BJ (cell line): ENCODE results near the gene CLEC14A. TPM values are rescaled to one million over a fixed set of nuclear protein-coding genes. Genes with fewer than 3 reads are reported as not detected.

Source experiments
- CTCF ChIA-PET: fragments of 350-600 bp; formaldehyde crosslinking; extraction: SDS; loops from one replicate; lab custom pipeline; 2021; ENCODE audit warnings: antibody characterized with exemption, inconsistent platforms; lab: Yijun Ruan, JAX
- POLR2A ChIA-PET: fragments of 300-600 bp; sonication (Branson Sonifier 250); formaldehyde crosslinking; extraction: SDS; loops from one replicate; lab custom pipeline; 2021; ENCODE audit warnings: antibody characterized with exemption; lab: Charles Lee
- DNase-seq: peaks from one replicate; pipeline ENCODE4 v3.0.0-alpha.2; 2011; ENCODE audit warnings: low read depth
- H3K27me3 ChIP-seq: 2 replicates; pipeline ENCODE4 v1.6.0; 2011; ENCODE audit warnings: low read length; ENCODE audit not compliant: control insufficient read depth, insufficient read depth
- H3K36me3 ChIP-seq: 2 replicates; pipeline ENCODE4 v1.5.1; 2011; ENCODE audit warnings: low read length; ENCODE audit not compliant: control insufficient read depth, insufficient read depth
- H3K4me3 ChIP-seq: 2 replicates; pipeline ENCODE4 v1.5.1; 2011; ENCODE audit warnings: low read depth, mild to moderate bottlenecking, control low read depth, low read length
- CTCF ChIP-seq: IDR thresholded peaks from 2 replicates; pipeline ENCODE4 v1.5.1; 2011; ENCODE audit warnings: low read depth, mild to moderate bottlenecking, control low read depth, inconsistent platforms, low read length, moderate library complexity; ENCODE audit not compliant: insufficient read depth
- polyA plus RNA-seq: library from polyadenylated mRNA; depleted of rRNA; stranded (reverse); fragments of >200 nt; gene quantifications from 2 replicates; pipeline ENCODE4 v1.2.3, GENCODE V29; 2011

Gene CLEC14A
- polyA plus RNA-seq, 1 experiment, result 0.23 TPM

DNA sequence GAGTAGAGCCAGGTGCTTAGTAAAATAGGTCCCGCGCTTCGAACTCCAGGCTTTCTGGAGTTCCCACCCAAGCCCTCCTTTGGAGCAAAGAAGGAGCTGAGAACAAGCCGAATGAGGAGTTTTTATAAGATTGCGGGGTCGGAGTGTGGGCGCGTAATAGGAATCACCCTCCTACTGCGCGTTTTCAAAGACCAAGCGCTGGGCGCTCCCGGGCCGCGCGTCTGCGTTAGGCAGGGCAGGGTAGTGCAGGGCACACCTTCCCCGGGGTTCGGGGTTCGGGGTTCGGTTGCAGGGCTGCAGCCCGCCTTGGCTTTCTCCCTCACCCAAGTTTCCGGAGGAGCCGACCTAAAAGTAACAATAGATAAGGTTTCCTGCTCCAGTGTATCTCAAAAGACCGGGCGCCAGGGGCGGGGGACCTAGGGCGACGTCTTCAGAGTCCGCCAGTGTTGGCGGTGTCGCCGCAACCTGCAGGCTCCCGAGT lies 44.6 kb downstream of the CLEC14A start:
- no peaks in the 10 kb centered on the region; the same call in 1 of the 2 replicates for H3K36me3 ChIP-seq
- peak; percentile 1; the same call in 1 of the 2 replicates for TF ChIP-seq CTCF
- ChIA-PET CTCF (interaction anchor here (1.1 to 1.6 kb wide), 6 partner anchors 10 to 655 kb away, joined by 3 to 7 read pairs (median 4); no protein-coding TSS in a partner anchor), POLR2A (interaction anchor here (0.6 kb wide), 1 partner anchor 171 kb away, joined by 6 read pairs; no protein-coding TSS in a partner anchor)
- H3K27me3 ChIP-seq, result no peaks in the 10 kb centered on the region
- peak overlapping the region; percentile 85 for H3K4me3 ChIP-seq
- no peak for DNase-seq

DNA sequence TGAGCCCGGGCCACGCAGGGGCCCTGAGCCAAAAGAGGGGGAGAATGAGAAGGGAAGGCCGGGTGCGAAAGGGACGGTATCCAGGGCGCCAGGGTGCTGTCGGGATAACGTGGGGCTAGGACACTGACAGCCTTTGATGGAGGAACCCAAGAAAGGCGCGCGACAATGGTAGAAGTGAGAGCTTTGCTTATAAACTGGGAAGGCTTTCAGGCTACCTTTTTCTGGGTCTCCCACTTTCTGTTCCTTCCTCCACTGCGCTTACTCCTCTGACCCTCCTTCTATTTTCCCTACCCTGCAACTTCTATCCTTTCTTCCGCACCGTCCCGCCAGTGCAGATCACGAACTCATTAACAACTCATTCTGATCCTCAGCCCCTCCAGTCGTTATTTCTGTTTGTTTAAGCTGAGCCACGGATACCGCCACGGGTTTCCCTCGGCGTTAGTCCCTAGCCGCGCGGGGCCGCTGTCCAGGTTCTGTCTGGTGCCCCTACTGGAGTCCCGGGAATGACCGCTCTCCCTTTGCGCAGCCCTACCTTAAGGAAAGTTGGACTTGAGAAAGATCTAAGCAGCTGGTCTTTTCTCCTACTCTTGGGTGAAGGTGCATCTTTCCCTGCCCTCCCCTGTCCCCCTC lies 45.2 kb downstream of the CLEC14A start:
- CTCF ChIA-PET, result interaction anchor here (0.9 to 1.6 kb wide), 9 partner anchors 11 to 655 kb away, joined by 3 to 7 read pairs (median 4); no protein-coding TSS in a partner anchor
- Histone ChIP-seq H3K27me3 (no peaks in the 10 kb centered on the region), H3K36me3 (no peaks in the 10 kb centered on the region; the same call in 1 of the 2 replicates), H3K4me3 (peak overlapping the region; percentile 85)
- no peak for DNase-seq
- TF ChIP-seq CTCF, result peak; percentile 71
- POLR2A ChIA-PET, result interaction anchor here (0.6 kb wide), 1 partner anchor 172 kb away, joined by 6 read pairs; no protein-coding TSS in a partner anchor

DNA sequence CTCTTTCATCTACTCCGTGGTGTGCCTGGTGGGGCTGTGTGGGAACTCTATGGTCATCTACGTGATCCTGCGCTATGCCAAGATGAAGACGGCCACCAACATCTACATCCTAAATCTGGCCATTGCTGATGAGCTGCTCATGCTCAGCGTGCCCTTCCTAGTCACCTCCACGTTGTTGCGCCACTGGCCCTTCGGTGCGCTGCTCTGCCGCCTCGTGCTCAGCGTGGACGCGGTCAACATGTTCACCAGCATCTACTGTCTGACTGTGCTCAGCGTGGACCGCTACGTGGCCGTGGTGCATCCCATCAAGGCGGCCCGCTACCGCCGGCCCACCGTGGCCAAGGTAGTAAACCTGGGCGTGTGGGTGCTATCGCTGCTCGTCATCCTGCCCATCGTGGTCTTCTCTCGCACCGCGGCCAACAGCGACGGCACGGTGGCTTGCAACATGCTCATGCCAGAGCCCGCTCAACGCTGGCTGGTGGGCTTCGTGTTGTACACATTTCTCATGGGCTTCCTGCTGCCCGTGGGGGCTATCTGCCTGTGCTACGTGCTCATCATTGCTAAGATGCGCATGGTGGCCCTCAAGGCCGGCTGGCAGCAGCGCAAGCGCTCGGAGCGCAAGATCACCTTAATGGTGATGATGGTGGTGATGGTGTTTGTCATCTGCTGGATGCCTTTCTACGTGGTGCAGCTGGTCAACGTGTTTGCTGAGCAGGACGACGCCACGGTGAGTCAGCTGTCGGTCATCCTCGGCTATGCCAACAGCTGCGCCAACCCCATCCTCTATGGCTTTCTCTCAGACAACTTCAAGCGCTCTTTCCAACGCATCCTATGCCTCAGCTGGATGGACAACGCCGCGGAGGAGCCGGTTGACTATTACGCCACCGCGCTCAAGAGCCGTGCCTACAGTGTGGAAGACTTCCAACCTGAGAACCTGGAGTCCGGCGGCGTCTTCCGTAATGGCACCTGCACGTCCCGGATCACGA lies 46.0 kb downstream of the CLEC14A start:
- peak overlapping the region; percentile 85 for H3K4me3 ChIP-seq
- no peak for DNase-seq
- CTCF ChIA-PET, result interaction anchor here (0.9 to 2.5 kb wide), 16 partner anchors 11 to 656 kb away, joined by 3 to 17 read pairs (median 4); no protein-coding TSS in a partner anchor
- no peaks in the 10 kb centered on the region for H3K27me3 ChIP-seq
- H3K36me3 ChIP-seq, result no peaks in the 10 kb centered on the region; the same call in 1 of the 2 replicates
- TF ChIP-seq CTCF, result no peak
- POLR2A ChIA-PET, result interaction anchor here (0.5 kb wide), 1 partner anchor 66 kb away, joined by 3 read pairs; no protein-coding TSS in a partner anchor

DNA sequence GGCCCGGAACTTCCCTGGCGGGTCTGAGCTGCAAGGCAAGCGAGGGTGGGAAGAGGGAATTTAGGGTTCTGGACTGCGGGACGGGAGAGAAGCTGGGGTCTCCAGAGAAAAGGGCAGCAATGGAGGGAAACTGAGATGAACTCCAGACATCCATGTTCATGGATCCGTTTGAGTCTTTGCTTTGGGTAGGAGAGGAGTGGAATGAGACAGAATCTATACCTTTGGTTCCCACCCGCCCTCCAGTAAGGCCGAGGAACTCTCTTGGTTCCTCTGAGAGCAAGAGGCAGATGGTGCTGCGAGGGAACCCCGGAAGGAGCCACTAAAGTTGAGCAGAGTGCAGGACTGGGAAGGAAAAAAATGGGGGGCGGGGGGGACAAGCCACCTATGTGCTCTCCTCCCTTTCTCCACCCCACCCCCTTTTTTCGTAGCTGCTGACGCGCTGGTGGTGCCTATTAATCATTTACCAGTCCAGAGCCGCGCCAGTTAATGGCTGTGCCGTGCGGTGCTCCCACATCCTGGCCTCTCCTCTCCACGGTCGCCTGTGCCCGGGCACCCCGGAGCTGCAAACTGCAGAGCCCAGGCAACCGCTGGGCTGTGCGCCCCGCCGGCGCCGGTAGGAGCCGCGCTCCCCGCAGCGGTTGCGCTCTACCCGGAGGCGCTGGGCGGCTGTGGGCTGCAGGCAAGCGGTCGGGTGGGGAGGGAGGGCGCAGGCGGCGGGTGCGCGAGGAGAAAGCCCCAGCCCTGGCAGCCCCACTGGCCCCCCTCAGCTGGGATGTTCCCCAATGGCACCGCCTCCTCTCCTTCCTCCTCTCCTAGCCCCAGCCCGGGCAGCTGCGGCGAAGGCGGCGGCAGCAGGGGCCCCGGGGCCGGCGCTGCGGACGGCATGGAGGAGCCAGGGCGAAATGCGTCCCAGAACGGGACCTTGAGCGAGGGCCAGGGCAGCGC lies 47.0 kb downstream of the CLEC14A start:
- no peaks in the 10 kb centered on the region for H3K27me3 ChIP-seq
- POLR2A ChIA-PET, result interaction anchor here (0.5 kb wide), 1 partner anchor 65 kb away, joined by 3 read pairs; no protein-coding TSS in a partner anchor
- CTCF ChIA-PET, result interaction anchor here (0.7 to 2.5 kb wide), 14 partner anchors 10 to 661 kb away, joined by 3 to 17 read pairs (median 4); no protein-coding TSS in a partner anchor

More for the DNA sequence above, 47.0 kb downstream of the CLEC14A start:
- Histone ChIP-seq H3K4me3 (peak overlapping the region; percentile 85), H3K36me3 (no peaks in the 10 kb centered on the region; the same call in 1 of the 2 replicates)
- no peak for DNase-seq
- peak; percentile 49 for TF ChIP-seq CTCF
